K562 (cell line): ENCODE measurements around the gene GFAP. TPM values are rescaled to one million over a fixed set of nuclear protein-coding genes. Genes with fewer than 3 reads are reported as not detected.
A peak's percentile ranks its signal among the peaks of the same experiment; 100 is the strongest.

Experiments used
- BCL6 ChIP-seq: fragments of 250-450 bp; sonication (Bioruptor Pico); IDR thresholded peaks from 2 replicates; pipeline ENCODE4 v1.4.0; 2020
- CCAR2 ChIP-seq: fragments of 200-400 bp; formaldehyde crosslinking; IDR thresholded peaks from 2 replicates; pipeline ENCODE4 v1.6.1; 2017; ENCODE audit warnings: mild to moderate bottlenecking, low read depth, low read length
- CCNT2 ChIP-seq: IDR thresholded peaks from 2 replicates; pipeline ENCODE4 v1.6.1; 2011; ENCODE audit warnings: borderline replicate concordance, low read depth, mild to moderate bottlenecking, moderate library complexity, mixed read lengths, low read length; ENCODE audit not compliant: insufficient read length; ENCODE audit errors: extremely low read depth
- DMBX1 ChIP-seq: fragments of 250-450 bp; sonication (Bioruptor Pico); IDR thresholded peaks from 2 replicates; pipeline ENCODE4 v1.8.0; 2022; ENCODE audit warnings: inconsistent platforms, mild to moderate bottlenecking, moderate library complexity, borderline replicate concordance
- FOXA3 ChIP-seq, 2 experiments: fragments of 450-650 bp in 1 of 2; sonication (generic) in 1 of 2; formaldehyde crosslinking; IDR thresholded peaks in 1 of 2; conservative IDR thresholded peaks in 1 of 2; 2 replicates each; pipeline versions ENCODE4 v1.4.0 to v1.8.0; 2020 to 2022; ENCODE audit warnings: mild to moderate bottlenecking in 2 of 2, missing genetic modification reagents in 1 of 2
- HMG20B ChIP-seq: fragments of 250-450 bp; sonication (Bioruptor Pico); IDR thresholded peaks from 2 replicates; pipeline ENCODE4 v1.5.0; 2021; ENCODE audit warnings: mild to moderate bottlenecking
- IRF9 ChIP-seq: fragments of 450-650 bp; IDR thresholded peaks from 2 replicates; pipeline ENCODE4 v1.6.1; 2016; ENCODE audit warnings: missing biosample characterization, missing genetic modification characterization
- KAT2B ChIP-seq: IDR thresholded peaks from one replicate; pipeline ENCODE4 v1.6.1; 2012; ENCODE audit warnings: low read depth, mild to moderate bottlenecking, control low read depth, inconsistent platforms, low read length, moderate library complexity
- MYNN ChIP-seq, 2 experiments: sonication (generic); formaldehyde crosslinking in 1 of 2; IDR thresholded peaks; 2 replicates each; pipeline versions ENCODE4 v1.5.0 to v1.6.1; 2016 to 2020; ENCODE audit warnings: antibody characterized with exemption in 1 of 2, missing genetic modification reagents in 1 of 2
- NCOA6 ChIP-seq: fragments of 450-650 bp; IDR thresholded peaks from 2 replicates; pipeline ENCODE4 v1.6.1; 2017; ENCODE audit warnings: mild to moderate bottlenecking
- NFXL1 ChIP-seq: fragments of 450-650 bp; formaldehyde crosslinking; IDR thresholded peaks from 2 replicates; pipeline ENCODE4 v1.4.0; 2021; ENCODE audit warnings: mild to moderate bottlenecking
- NRF1 ChIP-seq, 2 experiments: fragments of 450-650 bp; IDR thresholded peaks in 1 of 2; conservative IDR thresholded peaks in 1 of 2; 2 replicates each; pipeline ENCODE4 v1.6.1; 2014; ENCODE audit warnings: mild to moderate bottlenecking in 2 of 2
- PPARD ChIP-seq: fragments of 250-450 bp; sonication (Bioruptor Pico); IDR thresholded peaks from 2 replicates; pipeline ENCODE4 v1.8.0; 2022; ENCODE audit warnings: inconsistent platforms, mild to moderate bottlenecking, moderate library complexity
- SAFB ChIP-seq: fragments of 200-400 bp; formaldehyde crosslinking; IDR thresholded peaks from 2 replicates; pipeline ENCODE4 v1.6.1; 2017; ENCODE audit warnings: low read depth, low read length, borderline replicate concordance
- SFPQ ChIP-seq: fragments of 200-400 bp; formaldehyde crosslinking; IDR thresholded peaks from 2 replicates; pipeline ENCODE4 v1.6.1; 2017; ENCODE audit warnings: mild to moderate bottlenecking, low read depth, low read length, moderate library complexity
- SPI1 ChIP-seq: IDR thresholded peaks from 2 replicates; pipeline ENCODE4 v1.6.1; 2011; ENCODE audit warnings: low read depth, low read length, control low read depth, borderline replicate concordance
- STAG1 ChIP-seq: sonication (generic); formaldehyde crosslinking; IDR thresholded peaks from 2 replicates; pipeline ENCODE4 v1.5.0; 2020; ENCODE audit warnings: missing genetic modification reagents, borderline replicate concordance
- TAF7 ChIP-seq: fragments of 450-650 bp; IDR thresholded peaks from 2 replicates; pipeline ENCODE4 v1.6.1; 2016; ENCODE audit warnings: missing genetic modification characterization, missing compliant biosample characterization
- TCF15 ChIP-seq: fragments of 250-450 bp; sonication (Bioruptor Pico); IDR thresholded peaks from 2 replicates; pipeline ENCODE4 v1.8.0; 2022; ENCODE audit warnings: moderate library complexity, mild to moderate bottlenecking, inconsistent platforms
- U2AF2 ChIP-seq: fragments of 200-400 bp; formaldehyde crosslinking; optimal IDR thresholded peaks from 2 replicates; pipeline ENCODE3; 2017; ENCODE audit warnings: low read depth, mild to moderate bottlenecking, low read length
- XRCC4 ChIP-seq: IDR thresholded peaks from one replicate; pipeline ENCODE4 v1.6.1; 2011; ENCODE audit not compliant: insufficient read depth, insufficient read length; ENCODE audit errors: extremely low read depth
- ZKSCAN1 ChIP-seq: fragments of 150-350 bp; IDR thresholded peaks from 2 replicates; pipeline ENCODE4 v1.6.1; 2016; ENCODE audit warnings: low read depth, low read length
- ZNF165 ChIP-seq: fragments of 250-450 bp; sonication (Bioruptor Pico); IDR thresholded peaks from 2 replicates; pipeline ENCODE4 v1.4.0; 2020; ENCODE audit warnings: borderline replicate concordance
- ZNF41 ChIP-seq: fragments of 250-450 bp; sonication (Bioruptor Pico); conservative IDR thresholded peaks from 2 replicates; pipeline ENCODE4 v1.4.0; 2020; ENCODE audit warnings: mild to moderate bottlenecking
- polyA plus RNA-seq, 8 experiments: library from polyadenylated mRNA; depleted of rRNA in 4 of 8; stranded (reverse) in 5 of 8; unstranded in 3 of 8; fragments of >200 nt; fragmentation: Nextera tagmentation in 2 of 8; fragmentation: Illumina TruSeq in 1 of 8; extraction: Ambion mirVana in 2 of 8; extraction: Trizol in 1 of 8; gene quantifications; 2 replicates each; pipeline versions ENCODE4 v1.2.1 to v1.2.3, GENCODE V29; 2011 to 2014; ENCODE audit warnings: inconsistent platforms in 1 of 8, missing spikeins in 1 of 8
- total RNA-seq, 7 experiments: library from RNA; depleted of rRNA in 6 of 7; stranded (reverse); fragments of >200 nt in 6 of 7; fragmentation: Illumina TruSeq in 2 of 7; extraction: Trizol in 2 of 7; gene quantifications; 2 replicates each; pipeline versions ENCODE4 v1.2.1 to v1.2.3, GENCODE V29; 2011 to 2021; ENCODE audit warnings: low replicate concordance in 1 of 7
- TF ChIP-seq, protein P1 (sequence below): fragments of 250-450 bp; sonication (Bioruptor Pico); IDR thresholded peaks from 2 replicates; pipeline ENCODE4 v1.9.0; 2021; ENCODE audit warnings: mild to moderate bottlenecking

GFAP gene
- total and polyA plus RNA-seq, 9 of the 15 experiments (the other 6 are each of a cell fraction or from before 2014, with no cell fraction given), result 0.07 to 1.4 (median 0.60) TPM; not detected in 1

DNA sequence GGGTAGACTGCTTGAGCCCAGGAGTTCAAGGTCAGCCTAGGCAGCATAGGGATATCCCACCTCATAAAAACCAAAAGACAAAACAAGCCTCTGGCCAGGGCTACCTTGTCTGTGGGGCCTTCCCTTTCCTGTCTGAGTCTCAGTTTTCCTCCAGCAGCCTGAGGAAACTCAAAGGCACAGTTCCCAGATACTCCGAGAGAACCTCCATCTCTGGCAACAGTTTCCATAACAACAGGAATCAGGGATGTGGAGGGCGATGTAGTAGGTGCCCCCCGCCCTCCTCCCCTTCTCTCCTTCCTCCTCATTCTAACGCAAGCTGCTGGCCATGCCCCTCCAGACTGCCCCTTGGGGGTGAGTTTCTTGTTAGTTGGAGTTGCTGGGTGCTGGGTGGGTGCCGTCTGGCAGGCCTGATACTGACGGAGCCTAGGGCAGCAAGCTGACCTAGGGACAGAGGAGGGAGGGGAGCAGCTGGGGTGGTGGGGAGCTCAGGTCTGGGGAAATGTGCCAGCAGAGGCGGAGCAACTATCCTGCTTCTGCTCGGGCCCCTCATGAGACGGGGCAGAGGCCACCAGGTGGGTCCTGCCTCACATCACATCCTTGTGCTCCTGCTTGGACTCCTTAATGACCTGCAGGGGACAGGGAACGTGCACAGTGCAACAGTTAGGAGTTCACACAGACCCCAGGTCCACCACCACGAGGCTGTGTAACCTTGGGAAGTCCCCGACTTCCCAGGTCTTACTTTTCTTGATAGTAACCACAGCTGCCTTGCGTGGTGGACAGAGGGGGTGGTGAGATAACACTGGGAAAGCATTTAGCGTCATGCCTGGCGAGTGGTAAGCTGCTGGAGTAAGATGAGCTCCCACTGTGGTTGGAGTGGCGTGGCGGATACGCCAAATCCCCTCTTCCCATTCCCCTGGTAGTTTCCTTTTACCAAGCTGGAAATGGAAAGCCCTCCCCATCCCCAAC is 8.3 kb downstream of the GFAP start (continued):
- no peak for TF ChIP-seq U2AF2
- TF ChIP-seq CCAR2, result no peak
- TF ChIP-seq PPARD, result no peak
- TF ChIP-seq BCL6 (CRISPR knock-in tag), result no peak
- no peak for TF ChIP-seq SAFB
- TF ChIP-seq HMG20B (CRISPR knock-in tag), result no peak
- no peak for TF ChIP-seq XRCC4
- TF ChIP-seq DMBX1 (CRISPR knock-in tag), result peak; percentile 57; the same call in 1 of the 2 replicates
- TF ChIP-seq SFPQ, result no peak
- TF ChIP-seq NRF1 (conservative IDR thresholded peaks at IDR 0.05 in 1 of 2, IDR thresholded peaks at IDR 0.05 in 1 of 2), result no peak; a peak in 1 of 4 replicates
- TF ChIP-seq STAG1 (CRISPR knock-in tag), result no peak
- TF ChIP-seq SPI1, result no peak
- TF ChIP-seq ZKSCAN1, result 0 out of 2 replicates have a peak, but pooled peaks have one; percentile 27
- TF ChIP-seq NFXL1 (CRISPR knock-in tag), result no peak
- no peak for TF ChIP-seq ZNF165 (CRISPR knock-in tag)
- no peak for TF ChIP-seq IRF9 (tag)
- no peak for TF ChIP-seq FOXA3 (CRISPR knock-in tag; conservative IDR thresholded peaks at IDR 0.05 in 1 of 2, IDR thresholded peaks at IDR 0.05 in 1 of 2)
- TF ChIP-seq TCF15, result no peak
- TF ChIP-seq TAF7, result no peak
- no peak for TF ChIP-seq CCNT2
- TF ChIP-seq KAT2B, result no peak
- no peak for TF ChIP-seq MYNN (IDR thresholded peaks at IDR 0.05)
- TF ChIP-seq MYNN (CRISPR knock-in tag; IDR thresholded peaks at IDR 0.05), result no peak
- TF ChIP-seq, protein P1, sequence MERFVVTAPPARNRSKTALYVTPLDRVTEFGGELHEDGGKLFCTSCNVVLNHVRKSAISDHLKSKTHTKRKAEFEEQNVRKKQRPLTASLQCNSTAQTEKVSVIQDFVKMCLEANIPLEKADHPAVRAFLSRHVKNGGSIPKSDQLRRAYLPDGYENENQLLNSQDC (CRISPR knock-in tag), result no peak
- no peak for TF ChIP-seq ZNF41 (CRISPR knock-in tag)
- TF ChIP-seq NCOA6, result no peak
